Tibial nerve (tissue), 4 donors: ENCODE data around the gene MITF. TPM values are rescaled to one million over a fixed set of nuclear protein-coding genes. Genes with fewer than 3 reads are reported as not detected.

ENCODE experiments used
- DNase-seq, 2 donors: peaks; one replicate each; pipeline ENCODE4 v3.0.0-alpha.2; 2019; ENCODE audit warnings: low spot score in 2 of 2
- H3K27ac ChIP-seq, 4 donors: fragments of 200-600 bp; sonication (generic) in 3 of 4; one replicate each; pipeline ENCODE4 v1.5.1; 2017 to 2019; ENCODE audit warnings: mild to moderate bottlenecking in 1 of 4
- H3K27me3 ChIP-seq, 2 donors: fragments of 200-600 bp; sonication (generic) in 1 of 2; one replicate each; pipeline versions ENCODE4 v1.5.1 to v1.6.0; 2017 to 2019
- H3K36me3 ChIP-seq, 3 donors: fragments of 200-600 bp; sonication (generic); one replicate each; pipeline ENCODE4 v1.5.1; 2018 to 2019
- H3K4me1 ChIP-seq, 4 donors: fragments of 200-600 bp; sonication (generic) in 3 of 4; one replicate each; pipeline ENCODE4 v1.5.1; 2017 to 2019
- H3K4me3 ChIP-seq, 4 donors: fragments of 200-600 bp; sonication (generic) in 3 of 4; one replicate each; pipeline ENCODE4 v1.5.1; 2017 to 2019; ENCODE audit warnings: mild to moderate bottlenecking in 1 of 4, moderate library complexity in 1 of 4
- H3K9me3 ChIP-seq, 4 donors: fragments of 200-600 bp; sonication (generic) in 3 of 4; one replicate each; pipeline ENCODE4 v1.5.1; 2017 to 2019
- EP300 ChIP-seq, 2 donors: sonication (generic); formaldehyde crosslinking; IDR thresholded peaks; one replicate each; pipeline ENCODE4 v1.6.1; 2017; ENCODE audit warnings: antibody characterized with exemption in 2 of 2, mild to moderate bottlenecking in 1 of 2
- POLR2A ChIP-seq, 2 donors: fragments of 450-650 bp; IDR thresholded peaks; one replicate each; pipeline ENCODE4 v1.6.1; 2017; ENCODE audit warnings: antibody characterized with exemption in 2 of 2, mild to moderate bottlenecking in 2 of 2, moderate library complexity in 2 of 2
- WGBS, 2 donors: methylation state at CpG; one replicate each; pipeline ENCODE4 v1.1.5; 2018; 5-methylcytosine and 5-hydroxymethylcytosine counted together
- total RNA-seq, 4 donors: library from RNA; depleted of rRNA; stranded (reverse); fragments of >200 nt; gene quantifications; one replicate each; pipeline ENCODE4 v1.1.0, GENCODE V29; 2016
- TF ChIP-seq, protein P1 (sequence below), 5 experiments: fragments of 200-600 bp in 3 of 5; fragments of 450-650 bp in 2 of 5; sonication (generic) in 3 of 5; IDR thresholded peaks; one replicate each; pipeline ENCODE4 v1.5.1; 2016 to 2019; ENCODE audit warnings: antibody characterized with exemption in 5 of 5, mild to moderate bottlenecking in 3 of 5, moderate library complexity in 2 of 5

MITF gene
- total RNA-seq, 4 donors from 2014 or later: 10.3 to 26.9 (median 15.5) TPM

DNA sequence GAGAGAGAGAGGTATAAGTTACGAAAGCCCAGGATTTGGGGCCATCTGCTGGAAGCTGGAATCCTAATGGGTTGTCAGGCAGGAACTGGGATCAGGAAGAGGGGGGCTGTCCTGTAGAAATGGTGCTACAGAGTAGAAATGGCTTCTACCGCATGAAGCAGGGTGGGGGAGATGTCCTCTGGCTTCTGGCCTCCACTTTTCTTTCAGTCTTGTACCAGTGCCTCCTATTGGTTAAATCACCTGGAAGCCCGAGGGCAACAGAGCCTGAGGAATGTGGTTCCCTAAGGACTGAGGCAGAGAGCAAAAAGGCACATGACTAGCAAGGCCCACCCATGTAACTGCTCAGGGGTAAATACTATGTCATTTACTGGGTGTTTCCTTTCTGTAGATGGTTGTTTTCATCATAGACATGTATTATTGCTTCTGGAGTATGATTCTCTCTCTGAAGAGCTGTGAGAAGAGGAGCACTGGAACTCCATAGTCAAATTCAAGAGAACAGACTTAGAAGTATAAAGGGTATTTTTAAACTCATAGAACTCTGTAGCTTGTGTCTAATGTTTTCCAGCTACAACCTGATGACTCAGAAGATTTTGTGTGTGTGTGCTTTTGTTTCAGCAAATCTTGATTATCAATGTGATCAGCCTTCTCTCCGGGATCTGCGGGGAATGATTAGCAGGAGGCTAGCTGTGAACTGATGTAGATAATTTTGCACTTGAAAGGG, 20.2 kb upstream of the MITF start:
- H3K27me3 ChIP-seq: no peaks in the 10 kb centered on the region
- H3K4me3 ChIP-seq: no peak overlapping the region
- H3K27ac ChIP-seq: no peak overlapping the region
- no peaks in the 10 kb centered on the region for H3K36me3 ChIP-seq
- 81 to 85% methylated on average over 5 of the region's 5 CpGs for WGBS, 2 donors
- H3K9me3 ChIP-seq: no peaks in the 10 kb centered on the region
- DNase-seq: no peak
- H3K4me1 ChIP-seq: no peaks in the 10 kb centered on the region
- TF ChIP-seq POLR2A (IDR thresholded peaks at IDR 0.05): no peak
- TF ChIP-seq, protein P1, sequence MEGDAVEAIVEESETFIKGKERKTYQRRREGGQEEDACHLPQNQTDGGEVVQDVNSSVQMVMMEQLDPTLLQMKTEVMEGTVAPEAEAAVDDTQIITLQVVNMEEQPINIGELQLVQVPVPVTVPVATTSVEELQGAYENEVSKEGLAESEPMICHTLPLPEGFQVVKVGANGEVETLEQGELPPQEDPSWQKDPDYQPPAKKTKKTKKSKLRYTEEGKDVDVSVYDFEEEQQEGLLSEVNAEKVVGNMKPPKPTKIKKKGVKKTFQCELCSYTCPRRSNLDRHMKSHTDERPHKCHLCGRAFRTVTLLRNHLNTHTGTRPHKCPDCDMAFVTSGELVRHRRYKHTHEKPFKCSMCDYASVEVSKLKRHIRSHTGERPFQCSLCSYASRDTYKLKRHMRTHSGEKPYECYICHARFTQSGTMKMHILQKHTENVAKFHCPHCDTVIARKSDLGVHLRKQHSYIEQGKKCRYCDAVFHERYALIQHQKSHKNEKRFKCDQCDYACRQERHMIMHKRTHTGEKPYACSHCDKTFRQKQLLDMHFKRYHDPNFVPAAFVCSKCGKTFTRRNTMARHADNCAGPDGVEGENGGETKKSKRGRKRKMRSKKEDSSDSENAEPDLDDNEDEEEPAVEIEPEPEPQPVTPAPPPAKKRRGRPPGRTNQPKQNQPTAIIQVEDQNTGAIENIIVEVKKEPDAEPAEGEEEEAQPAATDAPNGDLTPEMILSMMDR (IDR thresholded peaks at IDR 0.05): no peak
- TF ChIP-seq EP300 (IDR thresholded peaks at IDR 0.05): no peak

DNA sequence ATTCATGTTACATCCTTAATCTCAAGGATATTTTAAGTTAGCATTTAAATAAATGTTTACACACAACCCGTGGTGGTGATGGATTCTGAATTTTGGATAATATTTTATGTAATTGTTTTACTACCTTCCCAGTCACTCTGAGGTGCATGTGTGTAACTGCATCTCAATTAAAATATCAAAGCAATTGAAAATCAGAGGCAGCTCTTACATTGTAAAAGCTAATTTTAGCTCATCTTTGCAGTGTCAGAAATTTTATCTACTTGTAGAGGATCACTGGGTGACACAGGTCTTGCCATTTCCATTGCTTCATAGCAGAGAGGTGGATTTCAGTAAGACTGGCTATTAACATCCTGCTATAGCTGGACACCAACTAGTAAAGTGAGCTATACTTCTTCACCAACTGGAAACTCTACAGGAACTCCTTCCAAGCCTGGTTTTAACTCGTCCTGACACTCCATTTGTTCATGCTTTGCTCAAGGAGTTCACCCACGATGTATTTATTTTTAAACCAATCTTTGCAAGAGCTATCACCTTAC, 19.6 kb upstream of the MITF start:
- Histone ChIP-seq H3K36me3 (no peaks in the 10 kb centered on the region), H3K4me3 (no peak overlapping the region), H3K27me3 (no peaks in the 10 kb centered on the region), H3K4me1 (no peaks in the 10 kb centered on the region), H3K27ac (no peak overlapping the region), H3K9me3 (no peaks in the 10 kb centered on the region)
- 69 to 71% methylated on average over 3 of the region's 3 CpGs for WGBS, 2 donors
- DNase-seq: no peak
- TF ChIP-seq EP300 (IDR thresholded peaks at IDR 0.05): no peak
- no peak for TF ChIP-seq POLR2A (IDR thresholded peaks at IDR 0.05)
- TF ChIP-seq, protein P1 (IDR thresholded peaks at IDR 0.05): no peak

DNA sequence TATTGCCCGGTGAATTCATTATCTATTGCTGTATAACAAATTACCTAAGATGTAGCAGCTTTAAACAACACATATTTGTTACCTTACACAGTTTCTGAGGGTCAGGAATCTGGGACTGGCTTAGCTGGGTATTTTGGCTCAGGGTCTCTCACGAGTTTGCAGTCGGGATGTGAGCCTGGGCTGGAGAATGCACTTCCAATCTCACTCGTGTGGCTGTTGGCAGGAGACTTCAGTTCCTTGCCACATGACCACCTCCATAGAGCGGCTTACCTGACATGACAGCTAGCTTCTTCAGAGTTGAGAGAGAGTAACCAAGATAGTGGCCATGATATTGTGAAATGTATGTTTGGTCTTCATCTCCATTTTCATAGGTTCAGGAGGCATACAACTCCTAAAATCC, 18.4 kb upstream of the MITF start:
- 83 to 91% methylated on average over 5 of the region's 5 CpGs for WGBS, 2 donors
- H3K4me1 ChIP-seq: no peaks in the 10 kb centered on the region
- H3K9me3 ChIP-seq: no peaks in the 10 kb centered on the region
- H3K27me3 ChIP-seq: no peaks in the 10 kb centered on the region
- H3K36me3 ChIP-seq: no peaks in the 10 kb centered on the region
- DNase-seq: no peak
- H3K4me3 ChIP-seq: no peak overlapping the region
- H3K27ac ChIP-seq: no peak overlapping the region
- TF ChIP-seq, protein P1 (IDR thresholded peaks at IDR 0.05): no peak
- no peak for TF ChIP-seq EP300 (IDR thresholded peaks at IDR 0.05)
- TF ChIP-seq POLR2A (IDR thresholded peaks at IDR 0.05): no peak

DNA sequence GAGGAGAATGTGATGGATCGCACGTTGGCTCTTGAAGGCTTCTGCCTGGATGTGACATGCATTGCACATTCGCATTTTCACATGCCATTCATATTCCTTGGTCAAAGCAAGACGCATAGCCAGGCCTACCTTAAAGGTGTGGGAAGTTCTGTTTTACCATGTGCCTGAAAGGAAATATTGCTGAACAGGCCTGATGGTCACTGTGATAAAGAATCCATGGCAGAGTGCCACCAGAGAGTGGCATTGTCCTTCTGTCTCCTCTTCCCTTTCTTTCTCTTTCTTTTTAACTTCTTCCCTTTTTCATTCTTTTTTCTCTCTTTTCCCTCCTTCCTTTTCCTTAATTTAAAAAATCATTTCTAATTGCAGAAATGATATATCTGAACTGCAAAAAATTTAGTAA, 15.9 kb upstream of the MITF start:
- H3K36me3 ChIP-seq: no peaks in the 10 kb centered on the region
- no peak overlapping the region for H3K27ac ChIP-seq
- no peaks in the 10 kb centered on the region for H3K4me1 ChIP-seq
- no peak overlapping the region for H3K4me3 ChIP-seq
- 81 to 90% methylated on average over 4 of the region's 4 CpGs for WGBS, 2 donors
- DNase-seq: no peak
- TF ChIP-seq, protein P1 (IDR thresholded peaks at IDR 0.05): no peak
- TF ChIP-seq EP300 (IDR thresholded peaks at IDR 0.05) (no peak), POLR2A (IDR thresholded peaks at IDR 0.05) (no peak)
- H3K9me3 ChIP-seq: no peaks in the 10 kb centered on the region
- no peaks in the 10 kb centered on the region for H3K27me3 ChIP-seq

DNA sequence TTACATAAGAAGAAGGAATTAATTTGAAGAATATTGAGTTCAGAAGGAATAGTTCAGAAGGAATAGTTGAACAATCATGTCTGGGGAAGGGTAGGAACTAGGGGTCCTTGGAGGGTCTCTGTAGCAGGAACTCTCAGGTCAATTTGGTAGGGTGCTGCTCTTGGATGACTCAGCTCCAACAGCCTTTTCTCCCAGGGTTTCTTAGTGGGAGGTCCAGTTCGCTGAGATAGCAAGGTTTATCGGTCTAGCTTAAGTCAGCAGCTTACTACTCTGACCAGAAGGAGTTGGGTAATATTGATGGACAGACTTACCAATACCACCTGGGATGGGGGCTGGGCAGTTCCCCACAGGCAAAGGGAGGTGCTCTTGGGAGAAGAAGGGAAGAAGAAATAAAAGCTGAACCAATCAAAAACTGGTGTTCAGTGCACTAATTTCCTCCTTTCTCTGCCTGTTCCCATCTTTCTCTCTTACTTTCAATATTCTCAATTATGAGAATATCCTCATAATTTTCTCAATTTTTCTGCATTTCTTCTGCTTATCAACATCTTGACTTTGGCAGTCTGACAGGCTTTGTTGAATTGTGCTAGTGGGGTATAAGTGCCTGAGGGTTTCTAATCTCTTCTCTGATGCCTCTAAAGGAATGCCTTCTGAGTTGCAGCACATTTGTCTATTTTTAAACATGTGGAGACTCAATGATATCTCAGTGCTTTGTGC, 14.4 kb upstream of the MITF start:
- no peak for DNase-seq
- TF ChIP-seq POLR2A (IDR thresholded peaks at IDR 0.05) (no peak), EP300 (IDR thresholded peaks at IDR 0.05) (no peak)
- TF ChIP-seq, protein P1 (IDR thresholded peaks at IDR 0.05): no peak
- Histone ChIP-seq H3K27me3 (no peaks in the 10 kb centered on the region), H3K4me1 (no peaks in the 10 kb centered on the region), H3K4me3 (no peak overlapping the region), H3K9me3 (no peaks in the 10 kb centered on the region), H3K27ac (no peak overlapping the region), H3K36me3 (no peaks in the 10 kb centered on the region)
- 68 to 69% methylated on average over 2 of the region's 2 CpGs for WGBS, 2 donors
